Erythroblast (primary cell): ENCODE results near the gene RBBP6.
A peak's percentile ranks its signal among the peaks of the same experiment; 100 is the strongest.
"Not testable (repeated sequence)": the region's sequence is repeated elsewhere in the genome, so short reads cannot be mapped to it uniquely, and the experiment has no call there.

Source experiments
- DNase-seq, 2 experiments: peaks; one replicate each; lab custom pipeline; 2025; lab: John Stamatoyannopoulos, UW
- GATA1 ChIP-seq: IDR thresholded peaks from 2 replicates; pipeline ENCODE4 v1.6.1; 2011; ENCODE audit warnings: low read depth, mild to moderate bottlenecking, control low read depth, low read length, moderate library complexity
- POLR2A ChIP-seq: IDR thresholded peaks from 2 replicates; pipeline ENCODE4 v1.6.1; 2011; ENCODE audit warnings: mild to moderate bottlenecking, low read length

Gene RBBP6, protein sequence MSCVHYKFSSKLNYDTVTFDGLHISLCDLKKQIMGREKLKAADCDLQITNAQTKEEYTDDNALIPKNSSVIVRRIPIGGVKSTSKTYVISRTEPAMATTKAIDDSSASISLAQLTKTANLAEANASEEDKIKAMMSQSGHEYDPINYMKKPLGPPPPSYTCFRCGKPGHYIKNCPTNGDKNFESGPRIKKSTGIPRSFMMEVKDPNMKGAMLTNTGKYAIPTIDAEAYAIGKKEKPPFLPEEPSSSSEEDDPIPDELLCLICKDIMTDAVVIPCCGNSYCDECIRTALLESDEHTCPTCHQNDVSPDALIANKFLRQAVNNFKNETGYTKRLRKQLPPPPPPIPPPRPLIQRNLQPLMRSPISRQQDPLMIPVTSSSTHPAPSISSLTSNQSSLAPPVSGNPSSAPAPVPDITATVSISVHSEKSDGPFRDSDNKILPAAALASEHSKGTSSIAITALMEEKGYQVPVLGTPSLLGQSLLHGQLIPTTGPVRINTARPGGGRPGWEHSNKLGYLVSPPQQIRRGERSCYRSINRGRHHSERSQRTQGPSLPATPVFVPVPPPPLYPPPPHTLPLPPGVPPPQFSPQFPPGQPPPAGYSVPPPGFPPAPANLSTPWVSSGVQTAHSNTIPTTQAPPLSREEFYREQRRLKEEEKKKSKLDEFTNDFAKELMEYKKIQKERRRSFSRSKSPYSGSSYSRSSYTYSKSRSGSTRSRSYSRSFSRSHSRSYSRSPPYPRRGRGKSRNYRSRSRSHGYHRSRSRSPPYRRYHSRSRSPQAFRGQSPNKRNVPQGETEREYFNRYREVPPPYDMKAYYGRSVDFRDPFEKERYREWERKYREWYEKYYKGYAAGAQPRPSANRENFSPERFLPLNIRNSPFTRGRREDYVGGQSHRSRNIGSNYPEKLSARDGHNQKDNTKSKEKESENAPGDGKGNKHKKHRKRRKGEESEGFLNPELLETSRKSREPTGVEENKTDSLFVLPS (N-terminal part only)

DNA sequence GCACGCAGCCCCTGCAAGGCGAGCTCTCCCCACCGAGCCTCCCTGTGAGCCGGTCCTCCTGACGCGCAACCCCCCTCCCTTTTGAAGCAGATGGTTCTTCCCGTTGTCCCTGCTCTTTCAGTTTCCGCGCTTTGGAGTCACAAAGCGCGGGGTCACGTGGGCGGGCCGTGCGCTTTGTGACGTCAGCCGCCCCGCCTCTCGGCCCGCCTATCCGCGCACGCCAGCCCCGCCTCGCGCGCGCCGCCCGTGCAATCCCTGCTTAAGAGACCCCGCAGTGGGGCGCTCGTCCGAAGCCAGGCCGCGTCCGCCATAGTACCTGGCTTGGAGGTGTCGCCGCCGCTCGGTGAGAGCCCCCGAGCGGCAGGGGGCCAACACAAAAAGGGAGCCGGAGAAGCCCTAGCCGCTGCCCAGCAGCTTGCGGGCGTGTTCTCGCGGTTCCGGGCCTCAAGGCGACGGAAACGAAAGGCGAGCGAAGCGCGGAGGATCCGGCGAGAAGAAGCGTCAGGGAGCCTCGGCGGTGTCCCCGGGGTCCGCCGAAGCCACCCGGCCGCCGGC lies at the start of gene RBBP6:
TSS of gene RBBP6 (plus strand) at position 272 of the 555 bp plus-strand sequence. CDS start 1,061 bp downstream, outside the sequence.
- peak; percentile 99 to 100 for DNase-seq
- TF ChIP-seq POLR2A (peak; percentile 95), GATA1 (no peak)

DNA sequence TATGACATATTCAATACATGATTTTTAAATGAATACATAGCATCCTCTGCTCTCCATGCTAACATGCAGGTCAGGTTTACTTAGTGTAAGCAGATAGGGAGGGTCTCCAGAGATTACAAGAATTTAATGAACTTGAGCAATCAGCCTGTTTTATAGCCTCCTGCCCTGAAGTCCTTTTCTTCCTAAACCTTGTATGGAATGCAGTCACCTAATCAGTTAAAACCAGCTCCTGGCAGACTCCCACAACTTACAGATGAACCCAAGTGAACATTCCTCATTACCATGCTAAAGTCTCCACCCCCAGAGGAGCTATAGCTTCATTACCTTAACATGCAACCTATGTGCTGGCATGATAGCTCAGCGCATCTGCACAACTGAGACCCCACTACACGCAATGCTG lies 48.5 kb upstream of the RBBP6 start:
- TF ChIP-seq GATA1 (no peak), POLR2A (no peak)
- DNase-seq, result no peak

DNA sequence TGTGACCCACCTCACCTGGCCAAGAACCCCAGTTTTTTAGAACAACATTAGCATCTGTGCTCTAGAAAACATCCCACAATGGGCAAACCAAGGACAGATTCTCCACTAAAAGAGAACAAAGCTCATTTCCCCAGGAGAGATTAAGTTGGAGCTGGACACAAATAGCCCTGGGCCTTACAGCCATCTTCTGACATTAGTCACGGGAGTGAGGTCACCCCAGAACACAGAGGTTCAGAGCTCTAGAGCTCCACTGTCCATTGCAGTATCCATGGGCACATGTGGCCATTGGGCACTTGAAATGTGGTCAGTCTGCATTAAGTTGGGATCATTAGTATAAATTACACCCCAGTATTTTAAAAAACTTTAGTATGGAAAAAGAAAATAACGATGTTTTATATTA lies 47.6 kb upstream of the RBBP6 start:
- no peak for TF ChIP-seq GATA1
- TF ChIP-seq POLR2A, result no peak
- no peak for DNase-seq

DNA sequence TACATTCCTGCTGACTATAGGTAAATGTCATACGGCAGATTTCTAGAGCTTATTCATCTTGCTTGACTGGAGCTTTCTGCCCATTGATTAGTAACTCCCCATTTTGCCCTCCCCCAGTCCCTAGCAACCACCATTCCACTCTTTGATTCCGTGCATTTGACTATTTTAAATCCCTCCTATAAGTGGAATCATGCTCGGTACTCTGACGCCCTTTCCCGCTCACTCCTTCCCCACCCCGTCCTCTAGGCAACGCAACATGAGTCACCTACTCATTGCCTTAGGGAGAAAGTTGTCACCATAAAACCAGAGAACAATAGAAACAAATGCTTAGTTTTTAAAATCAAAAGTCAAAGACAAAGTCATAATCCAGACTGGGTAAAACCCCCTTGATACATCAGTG lies 45.5 kb upstream of the RBBP6 start:
- no peak for DNase-seq
- TF ChIP-seq GATA1, result no peak
- no peak for TF ChIP-seq POLR2A

DNA sequence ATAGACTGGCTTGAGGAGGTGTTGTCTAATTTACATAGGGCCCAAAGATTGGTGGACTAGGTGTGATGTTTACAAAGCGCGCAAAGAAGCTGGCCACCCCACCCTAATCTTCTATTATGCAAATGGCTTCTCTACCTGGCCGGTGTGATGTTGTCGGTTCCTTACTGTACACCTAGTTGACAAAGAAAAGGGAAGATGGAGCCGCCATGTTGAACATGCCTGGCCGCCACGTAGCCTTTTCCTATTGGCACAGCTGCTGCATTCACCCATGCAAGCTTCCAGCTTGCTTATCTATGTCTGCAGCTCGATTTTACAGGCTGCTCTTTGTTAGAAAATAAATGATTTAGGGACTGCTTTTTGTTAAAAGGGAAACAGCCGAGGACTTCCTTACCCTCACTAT lies 44.2 kb upstream of the RBBP6 start:
- not testable (repeated sequence) for DNase-seq

DNA sequence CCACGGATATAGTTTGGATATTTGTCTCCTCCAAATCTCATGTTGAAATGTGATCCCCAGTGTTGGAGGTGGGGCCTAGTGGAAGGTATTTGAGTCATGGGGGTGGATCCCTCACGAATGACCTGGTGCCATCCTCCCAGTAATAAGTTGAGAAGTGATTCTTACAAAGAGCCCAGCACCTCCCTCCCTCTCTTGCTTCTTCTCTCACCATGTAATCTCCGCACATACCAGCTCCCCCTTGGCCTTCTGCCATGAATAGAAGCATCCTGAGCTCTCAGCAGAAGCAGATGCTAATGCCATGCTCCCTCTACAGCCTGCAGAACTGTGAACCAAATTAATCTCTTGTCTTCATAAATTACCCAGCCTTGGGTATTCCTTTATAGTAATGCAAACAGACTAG lies 41.9 kb upstream of the RBBP6 start:
- no peak for DNase-seq
- no peak for TF ChIP-seq POLR2A
- no peak for TF ChIP-seq GATA1

DNA sequence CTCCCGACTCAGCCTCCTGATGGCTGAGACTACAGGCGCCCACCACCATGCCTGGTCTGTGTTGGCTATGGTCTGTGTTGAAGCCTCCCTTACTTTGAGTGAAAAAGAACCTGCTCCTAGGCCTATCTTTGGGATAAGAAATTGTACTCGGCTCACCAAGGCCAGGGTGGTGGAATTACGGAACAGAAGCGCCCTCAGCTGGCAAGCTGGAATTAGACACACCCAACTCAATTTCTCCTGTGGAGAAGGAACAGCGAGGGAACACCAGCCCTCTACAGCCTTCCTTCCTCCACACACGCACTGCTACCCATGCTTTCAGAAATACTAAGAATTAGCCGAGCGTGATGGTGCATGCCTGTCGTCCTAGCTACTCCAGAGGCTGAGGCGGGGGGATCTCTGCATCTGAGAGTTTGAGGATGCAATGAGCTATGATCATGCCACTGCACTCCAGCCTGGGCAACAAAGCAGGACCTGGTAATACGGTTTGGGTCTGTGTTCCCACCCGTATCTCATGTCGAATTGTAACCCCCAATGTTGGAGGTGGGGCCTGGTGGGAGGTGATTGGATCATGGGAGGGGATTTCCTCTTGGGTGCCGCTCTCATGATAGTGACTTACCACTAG lies 40.1 kb upstream of the RBBP6 start:
- TF ChIP-seq POLR2A (no peak), GATA1 (no peak)
- peak; percentile 30 to 53 for DNase-seq

DNA sequence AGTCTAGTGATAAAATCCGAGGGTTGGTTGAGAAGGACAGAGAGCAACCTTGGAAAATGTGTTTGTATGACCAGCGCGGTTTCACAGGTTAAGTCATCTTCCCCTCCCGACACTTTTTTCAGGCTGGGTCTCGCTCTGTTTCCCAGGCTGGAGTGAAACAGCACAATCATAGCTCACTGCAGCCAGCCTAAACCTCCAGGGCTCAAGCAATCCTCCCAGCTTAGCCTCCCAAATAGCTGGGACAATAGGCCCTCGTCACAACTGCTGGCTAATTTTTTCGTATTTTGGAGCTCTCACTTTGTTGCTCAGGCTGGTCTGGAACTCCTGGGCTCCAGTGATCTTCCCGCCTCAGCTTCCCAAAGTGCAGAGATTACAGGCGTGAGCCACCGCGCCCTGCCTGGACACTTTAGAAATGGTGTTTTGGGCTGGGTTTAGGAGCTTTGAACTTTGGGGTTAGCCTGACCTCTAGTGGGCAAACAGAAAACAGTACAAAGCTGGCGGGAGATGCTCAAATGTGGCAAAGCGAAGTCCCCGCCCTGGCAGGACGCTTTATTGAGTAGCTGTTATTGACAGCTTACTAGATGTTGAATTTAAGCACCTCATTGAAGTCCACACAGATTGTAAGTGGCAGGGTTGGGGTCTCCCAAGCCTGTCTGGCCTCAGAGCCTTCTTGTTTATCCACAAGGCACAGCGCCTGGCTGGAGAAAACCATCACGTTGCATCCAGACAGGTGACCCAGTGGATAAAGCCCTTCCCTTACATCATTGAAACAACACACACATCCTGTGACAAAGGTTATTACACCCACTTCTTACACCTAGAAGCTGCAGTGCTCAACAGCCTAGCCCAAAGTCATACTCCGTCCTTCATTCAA lies 34.7 kb upstream of the RBBP6 start:
- peak; percentile 65 to 80 for DNase-seq
- TF ChIP-seq POLR2A (no peak), GATA1 (no peak)

DNA sequence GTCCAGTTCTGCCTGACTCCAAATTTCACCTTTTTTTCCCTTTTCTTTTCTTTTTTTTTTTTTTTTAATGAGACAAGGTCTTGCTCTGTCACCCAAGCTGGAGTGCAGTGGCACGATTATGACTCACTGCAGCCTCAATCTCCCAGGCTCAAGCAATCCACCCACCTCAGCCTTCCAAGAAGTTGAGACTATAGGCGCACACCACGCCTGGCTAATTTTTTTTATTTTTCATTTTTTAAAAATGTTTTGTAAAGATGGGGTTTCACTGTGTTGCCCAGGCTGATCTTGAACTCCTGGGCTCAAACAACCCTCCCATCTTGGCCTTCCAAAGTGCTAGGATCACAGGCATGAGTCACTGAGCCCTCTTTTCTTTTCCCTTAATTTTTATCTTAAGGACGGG lies 33.4 kb upstream of the RBBP6 start:
- no peak for TF ChIP-seq GATA1
- no peak for TF ChIP-seq POLR2A
- DNase-seq, result no peak

DNA sequence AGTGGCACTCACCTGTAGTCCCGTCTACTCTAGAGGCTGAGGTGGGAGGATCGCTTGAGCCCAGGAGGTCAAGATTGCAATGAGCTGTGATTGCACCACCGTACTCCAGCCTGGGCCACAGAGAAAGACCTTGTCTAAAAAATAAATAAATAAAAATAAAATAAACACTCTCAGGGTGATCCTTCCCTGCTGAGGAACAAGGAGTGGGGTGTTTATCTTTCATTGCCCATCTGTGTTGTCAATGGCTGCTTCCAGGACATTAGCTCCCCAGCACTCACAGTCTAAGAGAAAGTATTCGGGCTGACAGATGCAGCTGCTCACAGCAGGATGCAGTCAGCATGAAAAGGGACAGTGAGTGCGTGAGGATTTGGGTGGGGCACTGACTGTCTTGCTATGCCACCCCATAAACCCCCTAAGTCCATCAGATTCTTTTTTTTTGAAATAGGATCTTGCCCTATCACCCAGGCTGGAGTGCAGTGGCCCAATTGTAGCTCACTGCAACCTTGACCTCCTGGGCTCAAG lies 31.3 kb upstream of the RBBP6 start:
- no peak for TF ChIP-seq POLR2A
- no peak for TF ChIP-seq GATA1

DNA sequence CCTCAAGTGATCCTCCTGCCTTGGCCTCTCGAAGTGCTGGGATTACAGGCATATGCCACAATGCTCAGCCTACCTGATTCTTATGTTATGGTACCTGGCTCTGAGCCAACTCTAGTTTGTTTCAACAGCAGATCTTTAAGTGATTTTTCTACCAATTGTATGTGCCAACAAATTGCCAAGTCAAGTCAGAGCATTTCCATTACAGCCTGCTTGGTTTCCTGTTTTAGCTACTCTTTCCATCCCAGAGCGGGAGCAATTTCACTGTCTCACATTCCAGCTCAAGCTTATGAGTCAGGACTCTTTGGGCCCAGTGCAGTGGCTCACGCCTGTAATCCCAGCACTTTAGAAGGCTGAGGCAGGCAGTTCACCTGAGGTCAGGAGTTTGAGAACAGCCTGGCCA lies 30.8 kb upstream of the RBBP6 start:
- no peak for TF ChIP-seq POLR2A
- no peak for TF ChIP-seq GATA1
- DNase-seq, result no peak

More for the DNA sequence above, 31.3 kb upstream of the RBBP6 start:
- DNase-seq, result no peak

DNA sequence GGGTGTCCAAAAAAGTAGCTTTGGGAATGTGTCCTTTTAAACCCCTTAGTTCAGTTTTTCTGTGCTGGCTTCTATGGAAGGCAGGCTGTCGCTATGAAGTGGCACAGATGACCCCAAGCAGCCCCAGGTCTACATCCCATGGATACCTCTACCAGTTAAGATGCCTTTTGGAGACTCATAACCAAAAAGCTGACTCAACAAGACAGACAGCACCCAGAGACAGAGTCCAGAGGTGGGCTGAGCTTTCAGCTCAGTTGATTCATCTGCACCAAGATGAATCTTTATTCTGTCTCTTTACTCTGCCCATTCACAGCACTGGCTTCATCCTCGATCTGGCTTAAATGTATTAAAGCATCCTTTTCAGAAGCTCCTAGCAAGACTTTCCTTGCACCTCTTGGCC lies 29.8 kb upstream of the RBBP6 start:
- TF ChIP-seq POLR2A (no peak), GATA1 (no peak)
- no peak for DNase-seq
